IMR-90 (cell line): ENCODE measurements around the gene RAP1GAP. TPM values are rescaled to one million over a fixed set of nuclear protein-coding genes. Genes with fewer than 3 reads are reported as not detected.

Experiments used
- ATAC-seq: fragments of 200-7000 bp; cut with Tn5 transposase; 2 replicates; pipeline ENCODE4 v1.9.1; 2020; ENCODE audit warnings: low read depth, mild to moderate bottlenecking, moderate library complexity
- BruUV-seq: library from RNA; stranded (reverse); fragments of 400-500 nt; replicated peaks from 2 replicates; lab custom pipeline; 2021; lab: Mats Ljungman, UMichigan
- CTCF ChIA-PET: fragments of 300-600 bp; formaldehyde crosslinking; extraction: SDS; loops from one replicate; lab custom pipeline; 2021; ENCODE audit warnings: antibody characterized with exemption; lab: Yijun Ruan, JAX
- POLR2A ChIA-PET: fragments of 300-600 bp; sonication (Branson Sonifier 250); formaldehyde crosslinking; loops from one replicate; lab custom pipeline; 2022; ENCODE audit warnings: antibody characterized with exemption; ENCODE audit not compliant: unreplicated experiment; lab: Charles Lee
- DNase-seq: peaks from one replicate; pipeline ENCODE4 v3.0.0; 2013
- H2AFZ ChIP-seq: replicated peaks from 2 replicates; pipeline ENCODE3; 2013; ENCODE audit warnings: low read length, mild to moderate bottlenecking; ENCODE audit not compliant: poor library complexity
- H2AK5ac ChIP-seq: 2 replicates; pipeline ENCODE4 v1.6.1; 2013; ENCODE audit warnings: low read depth, low read length, inconsistent platforms
- H2AK9ac ChIP-seq: replicated peaks from 2 replicates; pipeline ENCODE3; 2013; ENCODE audit warnings: mild to moderate bottlenecking, low read depth, low read length, moderate library complexity; ENCODE audit not compliant: poor library complexity
- H2BK120ac ChIP-seq: 2 replicates; pipeline ENCODE4 v1.6.1; 2013; ENCODE audit warnings: low read depth, low read length, inconsistent platforms
- H2BK15ac ChIP-seq: 3 replicates; pipeline ENCODE4 v1.6.1; 2013; ENCODE audit warnings: low read depth, low read length, inconsistent platforms
- H2BK20ac ChIP-seq: 2 replicates; pipeline ENCODE4 v1.6.1; 2013; ENCODE audit warnings: low read depth, mild to moderate bottlenecking, inconsistent platforms, low read length, moderate library complexity
- H2BK5ac ChIP-seq: 2 replicates; pipeline ENCODE4 v1.6.1; 2013; ENCODE audit warnings: mild to moderate bottlenecking, low read depth, low read length, inconsistent platforms; ENCODE audit not compliant: poor library complexity, severe bottlenecking
- H3K14ac ChIP-seq: replicated peaks from 2 replicates; pipeline ENCODE4 v1.6.1; 2013; ENCODE audit warnings: low read depth, low read length, inconsistent platforms
- H3K18ac ChIP-seq: 2 replicates; pipeline ENCODE4 v1.6.1; 2013; ENCODE audit warnings: low read depth, low read length, control low read depth
- H3K23ac ChIP-seq: 2 replicates; pipeline ENCODE4 v1.6.1; 2013; ENCODE audit warnings: low read depth, low read length, inconsistent platforms
- H3K27ac ChIP-seq: 2 replicates; pipeline ENCODE4 v1.5.1; 2013; ENCODE audit warnings: mild to moderate bottlenecking, control low read depth, low read length; ENCODE audit not compliant: insufficient read depth
- H3K27me3 ChIP-seq: 2 replicates; pipeline ENCODE4 v1.6.1; 2013; ENCODE audit warnings: low read length; ENCODE audit not compliant: control insufficient read depth, insufficient read depth
- H3K36me3 ChIP-seq: 2 replicates; pipeline ENCODE4 v1.6.1; 2013; ENCODE audit warnings: low read length, mixed read lengths; ENCODE audit not compliant: control insufficient read depth, insufficient read depth
- H3K4ac ChIP-seq: 2 replicates; pipeline ENCODE4 v1.6.1; 2013; ENCODE audit warnings: low read depth, low read length, inconsistent platforms
- H3K4me1 ChIP-seq: 2 replicates; pipeline ENCODE4 v1.6.1; 2013; ENCODE audit warnings: low read length, mixed read lengths; ENCODE audit not compliant: control insufficient read depth, insufficient read depth
- H3K4me2 ChIP-seq: 2 replicates; pipeline ENCODE4 v1.6.1; 2013; ENCODE audit warnings: low read depth, mild to moderate bottlenecking, control low read depth, low read length, moderate library complexity
- H3K4me3 ChIP-seq: 2 replicates; pipeline ENCODE4 v1.5.1; 2013; ENCODE audit warnings: low read depth, mild to moderate bottlenecking, control low read depth, low read length, moderate library complexity; ENCODE audit not compliant: insufficient read depth
- H3K56ac ChIP-seq: 2 replicates; pipeline ENCODE4 v1.6.1; 2013; ENCODE audit warnings: low read length, inconsistent platforms; ENCODE audit not compliant: insufficient read depth; ENCODE audit errors: extremely low read depth
- H3K79me1 ChIP-seq, 2 experiments: 2 replicates each; pipeline ENCODE4 v1.6.1; 2013; ENCODE audit warnings: low read length in 2 of 2, inconsistent platforms in 1 of 2, low read depth in 1 of 2
- H3K9ac ChIP-seq: 2 replicates; pipeline ENCODE4 v1.6.1; 2013; ENCODE audit warnings: low read depth, low read length, control low read depth
- H3K9me1 ChIP-seq: 2 replicates; pipeline ENCODE4 v1.6.1; 2013; ENCODE audit warnings: low read length, inconsistent platforms; ENCODE audit not compliant: insufficient read depth
- H3K9me3 ChIP-seq: 2 replicates; pipeline ENCODE4 v1.6.1; 2013; ENCODE audit warnings: low read length; ENCODE audit not compliant: control insufficient read depth, insufficient read depth
- H4K20me1 ChIP-seq: 2 replicates; pipeline ENCODE4 v1.6.1; 2013; ENCODE audit warnings: low read length, inconsistent platforms; ENCODE audit not compliant: insufficient read depth
- H4K5ac ChIP-seq: 2 replicates; pipeline ENCODE4 v1.6.1; 2013; ENCODE audit warnings: mild to moderate bottlenecking, low read depth, low read length, control low read depth
- H4K8ac ChIP-seq, 2 experiments: 2 replicates each; pipeline ENCODE4 v1.6.1; 2013; ENCODE audit warnings: low read depth in 2 of 2, low read length in 2 of 2, control low read depth in 1 of 2, inconsistent platforms in 1 of 2
- H4K91ac ChIP-seq: 2 replicates; pipeline ENCODE4 v1.6.1; 2013; ENCODE audit warnings: low read depth, low read length, inconsistent platforms; ENCODE audit not compliant: insufficient read depth
- CTCF ChIP-seq: conservative IDR thresholded peaks from 2 replicates; pipeline ENCODE4 v1.5.1; 2012; ENCODE audit warnings: mild to moderate bottlenecking, low read depth, low read length, improper control_type of control experiment
- FOS ChIP-seq: fragments of 150-350 bp; IDR thresholded peaks from 2 replicates; pipeline ENCODE4 v1.6.1; 2016; ENCODE audit warnings: low read depth, low read length
- MAZ ChIP-seq: IDR thresholded peaks from 2 replicates; pipeline ENCODE4 v1.6.1; 2012; ENCODE audit warnings: low read depth, mild to moderate bottlenecking, low read length, improper control_type of control experiment, moderate library complexity, borderline replicate concordance
- MXI1 ChIP-seq: IDR thresholded peaks from 2 replicates; pipeline ENCODE4 v1.6.1; 2012; ENCODE audit warnings: low read depth, mild to moderate bottlenecking, low read length, moderate library complexity, borderline replicate concordance
- POLR2A ChIP-seq: IDR thresholded peaks from 2 replicates; pipeline ENCODE4 v1.6.1; 2012; ENCODE audit warnings: mild to moderate bottlenecking, low read depth, low read length
- RAD21 ChIP-seq: IDR thresholded peaks from 2 replicates; pipeline ENCODE4 v1.6.1; 2012; ENCODE audit warnings: low read length, improper control_type of control experiment
- RCOR1 ChIP-seq: IDR thresholded peaks from 2 replicates; pipeline ENCODE4 v1.6.1; 2012; ENCODE audit warnings: mild to moderate bottlenecking, low read length, improper control_type of control experiment; ENCODE audit not compliant: insufficient replicate concordance
- WGBS, 2 experiments: methylation state at CpG; one replicate each; pipeline versions ENCODE4 v1.1.5 to v1.1.7; 2013; ENCODE audit warnings: missing lambda C conversion rate in 2 of 2; ENCODE audit not compliant: insufficient read length in 1 of 2; ENCODE audit errors: extremely low coverage in 2 of 2; 5-methylcytosine and 5-hydroxymethylcytosine counted together
- dilution Hi-C: fragments of 300-500 bp; cut with HindIII; formaldehyde crosslinking; loops from one replicate; pipeline ENCODE4 v1.14.3; 2018; ENCODE audit warnings: low sequenced_read_pairs; ENCODE audit not compliant: unreplicated experiment
- in situ Hi-C: fragments of 300-500 bp; cut with MboI; formaldehyde crosslinking; loops from 3 replicates; pipeline ENCODE4 v1.14.3; 2019; ENCODE audit warnings: low sequenced_read_pairs, inconsistent platforms, mixed read lengths
- intact Hi-C: fragments of 100-400 bp; cut with micrococcal nuclease; formaldehyde crosslinking; loops from 2 replicates; pipeline ENCODE4 v1.10.0; 2022
- polyA plus RNA-seq, 3 experiments: library from polyadenylated mRNA; depleted of rRNA; stranded (reverse); fragments of >200 nt; gene quantifications; 2 replicates each; pipeline ENCODE4 v1.2.3, GENCODE V29; 2012; ENCODE audit warnings: low replicate concordance in 1 of 3
- total RNA-seq: library from RNA; depleted of rRNA; stranded (reverse); fragments of >200 nt; gene quantifications from 2 replicates; pipeline ENCODE4 v1.2.3, GENCODE V29; 2012

The RAP1GAP gene
- total and polyA plus RNA-seq, 2 of the 4 experiments (the other 2 are of a cell fraction), result under 0.01 to 0.10 TPM

GRCh38 chr1:21596174-21596573 is 73.0 kb downstream of the RAP1GAP start:
- Histone ChIP-seq H3K4me3 (no peak overlapping the region), H3K27me3 (peaks cover 25% of the 10 kb centered on the region), H3K4me2 (no peak overlapping the region), H3K23ac (no peak overlapping the region), H2BK15ac (no peak overlapping the region), H4K8ac (no peak overlapping the region), H3K4ac (no peak overlapping the region), H3K36me3 (no peaks in the 10 kb centered on the region), H3K18ac (no peak overlapping the region), H3K14ac (no peak overlapping the region), H2AFZ (no peak overlapping the region), H4K20me1 (no peaks in the 10 kb centered on the region; the same call in 1 of the 2 replicates), H2AK9ac (no peak overlapping the region), H4K91ac (no peak overlapping the region), H2BK20ac (no peak overlapping the region), H2AK5ac (no peak overlapping the region), H3K4me1 (no peaks in the 10 kb centered on the region), H3K9me1 (no peaks in the 10 kb centered on the region), H3K79me1 (no peaks in the 10 kb centered on the region), H4K5ac (no peak overlapping the region), H3K56ac (no peak overlapping the region), H2BK5ac (no peak overlapping the region), H3K27ac (no peak overlapping the region), H3K9ac (no peak overlapping the region), H2BK120ac (no peak overlapping the region), H3K9me3 (no peaks in the 10 kb centered on the region)
- WGBS, 2 experiments, result no CpG with 5 or more reads among the region's 11 CpGs
- TF ChIP-seq RAD21, result no peak
- no peak for TF ChIP-seq CTCF
- TF ChIP-seq FOS, result no peak
- TF ChIP-seq MAZ, result no peak
- TF ChIP-seq MXI1, result no peak
- no peak for TF ChIP-seq RCOR1
- no peak for TF ChIP-seq POLR2A
- ATAC-seq (no peak), DNase-seq (no peak)
- dilution Hi-C loops (no loop called here), intact Hi-C loops (no loop called here), in situ Hi-C loops (no loop called here)
- ChIA-PET CTCF (interaction anchor here (0.6 to 1.7 kb wide), 3 partner anchors 226 to 338 kb away, joined by 3 to 8 read pairs (median 4); no protein-coding TSS in a partner anchor), POLR2A (no interaction called here)
- BruUV-seq, result no TSS peak
